Stomach (tissue), 9 donors: ENCODE results near the gene HOXB6. TPM values are rescaled to one million over a fixed set of nuclear protein-coding genes. Genes with fewer than 3 reads are reported as not detected.

Experiments
- DNase-seq, 2 donors: peaks; one replicate each; pipeline versions ENCODE4 v3.0.0 to v3.0.0-alpha.2; 2013 to 2019
- H3K27ac ChIP-seq, 5 donors: fragments of 200-600 bp in 4 of 5; sonication (generic) in 4 of 5; one replicate each; pipeline ENCODE4 v1.5.1; 2013 to 2019; ENCODE audit warnings: mild to moderate bottlenecking in 1 of 5, moderate library complexity in 1 of 5
- H3K27me3 ChIP-seq, 3 donors: fragments of 200-600 bp; sonication (generic); one replicate each; pipeline ENCODE4 v1.5.1; 2017 to 2019; ENCODE audit warnings: mixed run types in 1 of 3
- H3K36me3 ChIP-seq, 4 donors: fragments of 200-600 bp; sonication (generic); 1 replicate in 3 of 4; 2 replicates in 1 of 4; pipeline ENCODE4 v1.5.1; 2016 to 2019
- H3K4me1 ChIP-seq, 4 donors: fragments of 200-600 bp; sonication (generic); one replicate each; pipeline ENCODE4 v1.5.1; 2016 to 2019
- H3K4me3 ChIP-seq, 4 donors: fragments of 200-600 bp; sonication (generic) in 3 of 4; one replicate each; pipeline ENCODE4 v1.5.1; 2016 to 2019; ENCODE audit warnings: mild to moderate bottlenecking in 1 of 4
- H3K9me3 ChIP-seq, 4 donors: fragments of 200-600 bp; sonication (generic); one replicate each; pipeline ENCODE4 v1.5.1; 2016 to 2019
- EP300 ChIP-seq: sonication (generic); formaldehyde crosslinking; IDR thresholded peaks from one replicate; pipeline ENCODE4 v1.6.1; 2017; ENCODE audit warnings: antibody characterized with exemption
- POLR2A ChIP-seq, 4 donors: fragments of 450-650 bp; IDR thresholded peaks; one replicate each; pipeline ENCODE4 v1.6.1; 2016; ENCODE audit warnings: antibody characterized with exemption in 4 of 4, control low read depth in 2 of 4, mild to moderate bottlenecking in 1 of 4, moderate library complexity in 1 of 4
- POLR2AphosphoS5 ChIP-seq, 3 donors: sonication (generic); formaldehyde crosslinking; IDR thresholded peaks; one replicate each; pipeline ENCODE4 v1.6.1; 2016; ENCODE audit warnings: antibody characterized with exemption in 3 of 3
- WGBS, 5 donors: extraction: QIAGEN DNeasy Blood & Tissue Kit in 3 of 5; methylation state at CpG; one replicate each; pipeline versions ENCODE4 v1.1.5 to v1.1.7; 2013 to 2018; 5-methylcytosine and 5-hydroxymethylcytosine counted together
- intact Hi-C: fragments of 100-400 bp; cut with DNase I; formaldehyde crosslinking; loops from one replicate; pipeline ENCODE4 v1.15.1; 2023; ENCODE audit warnings: low total_unique reads
- polyA plus RNA-seq, 3 donors: library from polyadenylated mRNA; stranded (reverse); fragments of 200-250 nt; gene quantifications; one replicate each; pipeline ENCODE4 v1.2.3, GENCODE V29; 2013
- total RNA-seq, 5 donors: library from RNA; depleted of rRNA; stranded (reverse); fragments of >200 nt; gene quantifications; one replicate each; pipeline versions ENCODE4 v1.1.0 to v1.2.3, GENCODE V29; 2014 to 2016
- TF ChIP-seq, protein P1 (sequence below), 7 experiments: fragments of 450-650 bp in 4 of 7; fragments of 200-600 bp in 3 of 7; sonication (generic) in 3 of 7; IDR thresholded peaks; one replicate each; pipeline ENCODE4 v1.5.1; 2016 to 2019; ENCODE audit warnings: antibody characterized with exemption in 7 of 7, control low read depth in 2 of 7, mild to moderate bottlenecking in 1 of 7
- donor health status: healthy with polysubstance abuse.
- donor health status: Bipolar disorder and iron deficiency.
- donor health status: healthy.

Gene HOXB6
- total and polyA plus RNA-seq, 8 donors = 4.2 to 150 (median 10.9) TPM

DNA sequence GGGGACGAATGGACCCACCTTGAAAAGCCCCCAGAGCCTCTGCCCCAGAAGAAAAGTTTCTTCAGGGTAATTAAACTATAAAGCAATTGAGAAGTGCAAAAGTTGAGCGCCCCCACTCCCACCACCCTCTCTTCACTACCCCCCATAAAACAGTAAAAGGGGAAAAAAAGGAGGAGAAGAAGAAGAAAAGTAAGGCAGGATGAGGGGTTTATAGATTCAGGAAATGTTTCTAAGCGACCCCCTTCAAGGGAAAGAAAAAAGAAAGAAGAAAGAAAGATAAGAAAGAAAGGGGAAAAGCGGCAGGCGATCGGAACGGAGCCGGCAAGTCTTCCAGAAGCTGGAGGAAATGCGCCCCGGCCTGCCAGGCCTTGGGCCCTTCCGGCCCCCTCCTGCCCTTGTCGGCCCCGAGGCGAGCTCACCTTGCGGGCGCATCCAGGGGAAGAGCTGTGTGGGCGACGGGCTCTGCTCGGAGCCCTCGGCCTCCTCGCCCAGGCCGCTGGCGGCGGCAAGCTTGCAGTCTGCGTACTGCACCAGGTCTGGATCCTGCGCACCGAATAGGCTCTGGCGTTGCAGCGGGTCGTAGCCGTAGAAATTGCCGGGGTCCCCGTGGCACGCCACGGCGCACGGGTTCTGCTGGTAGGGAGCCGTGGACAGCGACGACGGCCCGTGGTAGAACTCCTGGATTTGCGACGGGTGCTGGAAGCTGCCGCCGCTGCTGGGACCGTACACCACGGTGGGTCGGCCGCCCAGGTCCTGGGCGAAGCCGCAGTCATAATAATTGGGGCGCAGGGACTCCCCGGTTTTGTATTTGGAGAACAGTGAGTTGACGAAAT lies 9.3 kb upstream of the HOXB6 start:
- H3K27me3 ChIP-seq = peaks cover 10 to 100% (median 98%) of the 10 kb centered on the region in 3 donors
- no peak for DNase-seq
- WGBS, 5 donors = 4 to 10% (median 9%) methylated on average over 46 to 55 of the region's 55 CpGs
- TF ChIP-seq POLR2AphosphoS5 (IDR thresholded peaks at IDR 0.05) (no peak), EP300 (no peak), POLR2A (IDR thresholded peaks at IDR 0.05) (no peak)
- TF ChIP-seq, protein P1, sequence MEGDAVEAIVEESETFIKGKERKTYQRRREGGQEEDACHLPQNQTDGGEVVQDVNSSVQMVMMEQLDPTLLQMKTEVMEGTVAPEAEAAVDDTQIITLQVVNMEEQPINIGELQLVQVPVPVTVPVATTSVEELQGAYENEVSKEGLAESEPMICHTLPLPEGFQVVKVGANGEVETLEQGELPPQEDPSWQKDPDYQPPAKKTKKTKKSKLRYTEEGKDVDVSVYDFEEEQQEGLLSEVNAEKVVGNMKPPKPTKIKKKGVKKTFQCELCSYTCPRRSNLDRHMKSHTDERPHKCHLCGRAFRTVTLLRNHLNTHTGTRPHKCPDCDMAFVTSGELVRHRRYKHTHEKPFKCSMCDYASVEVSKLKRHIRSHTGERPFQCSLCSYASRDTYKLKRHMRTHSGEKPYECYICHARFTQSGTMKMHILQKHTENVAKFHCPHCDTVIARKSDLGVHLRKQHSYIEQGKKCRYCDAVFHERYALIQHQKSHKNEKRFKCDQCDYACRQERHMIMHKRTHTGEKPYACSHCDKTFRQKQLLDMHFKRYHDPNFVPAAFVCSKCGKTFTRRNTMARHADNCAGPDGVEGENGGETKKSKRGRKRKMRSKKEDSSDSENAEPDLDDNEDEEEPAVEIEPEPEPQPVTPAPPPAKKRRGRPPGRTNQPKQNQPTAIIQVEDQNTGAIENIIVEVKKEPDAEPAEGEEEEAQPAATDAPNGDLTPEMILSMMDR (IDR thresholded peaks at IDR 0.05) = no peak
- intact Hi-C loops = no loop called here
- H3K4me3 ChIP-seq = peak overlapping the region; percentile 48 to 62 (median 58)
- H3K27ac ChIP-seq = peak overlapping the region in 4 of 5 donors; percentile 73 to 93 (median 80)
- peaks cover 40 to 76% (median 64%) of the 10 kb centered on the region in 4 donors for H3K4me1 ChIP-seq
- H3K9me3 ChIP-seq = no peaks in the 10 kb centered on the region
- no peaks in the 10 kb centered on the region for H3K36me3 ChIP-seq

DNA sequence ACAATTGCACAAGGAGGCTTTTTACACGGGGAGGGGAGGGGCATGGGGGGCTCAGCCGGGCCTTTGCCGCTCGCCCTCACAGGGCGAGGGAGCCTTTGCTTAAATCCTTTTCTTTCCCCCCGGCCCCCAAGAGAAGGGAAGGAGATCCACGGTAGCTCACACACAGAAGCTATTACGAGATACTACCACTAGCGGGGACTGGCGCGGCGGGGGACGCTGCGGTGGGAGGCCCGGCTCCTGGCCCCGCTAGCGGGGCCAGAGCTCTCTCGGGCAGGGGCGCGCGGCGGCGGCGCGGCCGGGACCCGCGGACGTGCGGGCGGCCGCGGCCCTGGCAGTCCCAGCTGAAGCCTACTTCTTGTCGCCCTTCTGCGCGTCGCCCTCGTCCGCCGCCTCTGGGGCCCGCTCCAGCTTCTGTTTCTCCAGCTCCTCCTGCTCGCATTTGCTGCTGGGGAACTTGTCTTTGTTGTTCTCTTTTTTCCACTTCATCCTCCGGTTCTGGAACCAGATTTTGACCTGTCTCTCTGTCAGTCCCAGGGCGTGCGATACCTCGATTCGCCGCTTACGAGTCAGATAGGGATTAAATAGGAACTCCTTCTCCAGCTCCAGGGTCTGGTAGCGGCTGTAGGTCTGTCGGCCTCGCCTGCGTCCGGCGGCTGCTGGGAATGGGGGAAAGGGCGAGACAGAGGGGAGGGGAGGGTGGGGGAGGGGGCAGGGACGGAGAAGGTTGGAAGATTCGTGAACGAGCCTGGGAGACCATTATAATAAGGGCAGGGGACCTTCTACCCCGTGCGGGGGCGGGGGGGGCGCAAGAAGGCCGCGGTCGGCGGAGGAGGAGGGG lies 8.3 kb upstream of the HOXB6 start:
- Histone ChIP-seq H3K9me3 (no peaks in the 10 kb centered on the region), H3K4me3 (peak overlapping the region; percentile 48 to 62 (median 58)), H3K27me3 (peaks cover 10 to 100% (median 100%) of the 10 kb centered on the region in 3 donors), H3K36me3 (no peaks in the 10 kb centered on the region), H3K4me1 (peaks cover 36 to 67% (median 58%) of the 10 kb centered on the region in 4 donors), H3K27ac (peak overlapping the region in 4 of 5 donors; percentile 73 to 93 (median 80))
- TF ChIP-seq EP300 = no peak
- TF ChIP-seq, protein P1 (IDR thresholded peaks at IDR 0.05) = peak in 1 of 7 experiments; percentile 7
- intact Hi-C loops = no loop called here
- 3 to 5% (median 3%) methylated on average over 62 to 67 of the region's 67 CpGs for WGBS, 5 donors
- peak in 1 of 2 donors; percentile 66 for DNase-seq

DNA sequence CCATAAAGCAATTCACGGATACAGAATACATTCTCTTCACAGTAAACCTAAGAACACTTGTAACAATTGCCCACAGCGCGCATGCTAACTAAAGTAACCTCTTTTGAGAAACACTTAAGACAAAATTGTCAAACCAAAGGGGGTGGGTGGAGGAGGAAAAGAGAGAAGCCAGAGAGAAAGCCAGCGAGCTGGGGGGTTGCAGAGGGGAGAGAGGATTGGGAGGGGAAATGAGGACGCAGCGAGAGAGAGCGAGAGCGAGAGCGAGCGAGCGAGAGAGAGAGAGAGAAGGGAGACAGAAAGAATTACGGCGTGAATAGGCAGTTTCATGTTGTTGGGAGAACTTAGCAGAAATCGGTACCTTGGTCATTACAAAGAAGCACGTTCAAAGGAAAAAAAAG lies 7.7 kb upstream of the HOXB6 start:
- H3K4me1 ChIP-seq = peaks cover 30 to 60% (median 53%) of the 10 kb centered on the region in 4 donors
- no peak for DNase-seq
- H3K27ac ChIP-seq = peak overlapping the region in 4 of 5 donors; percentile 73 to 93 (median 80)
- no peaks in the 10 kb centered on the region for H3K9me3 ChIP-seq
- TF ChIP-seq EP300 (no peak), POLR2A (IDR thresholded peaks at IDR 0.05) (no peak), POLR2AphosphoS5 (IDR thresholded peaks at IDR 0.05) (no peak)
- TF ChIP-seq, protein P1 (IDR thresholded peaks at IDR 0.05) = no peak
- no peaks in the 10 kb centered on the region for H3K36me3 ChIP-seq
- 4 to 10% (median 6%) methylated on average over 15 of the region's 15 CpGs for WGBS, 5 donors
- H3K4me3 ChIP-seq = peak overlapping the region; percentile 48 to 62 (median 58)
- intact Hi-C loops = no loop called here
- peaks cover 4 to 100% (median 100%) of the 10 kb centered on the region in 3 donors for H3K27me3 ChIP-seq
